Measurements from ENCODE around the gene CGB1. TPM values are rescaled to one million over a fixed set of nuclear protein-coding genes. Genes with fewer than 3 reads are reported as not detected.

Gene CGB1
- total RNA-seq, 1 experiment from 2014 or later, result not detected

GRCh38 chr19:49016067-49016839, 20.4 kb downstream of the CGB1 start:
- Histone ChIP-seq H3K9me3 (no peaks in the 10 kb centered on the region), H3K4me3 (no peak overlapping the region), H3K36me3 (peaks cover 41% of the 10 kb centered on the region), H3K27me3 (peaks cover 11% of the 10 kb centered on the region)
- DNase-seq, result no peak

GRCh38 chr19:49014870-49015255, 21.8 kb downstream of the CGB1 start:
- Histone ChIP-seq H3K36me3 (peaks cover 51% of the 10 kb centered on the region), H3K4me3 (no peak overlapping the region), H3K9me3 (no peaks in the 10 kb centered on the region), H3K27me3 (peaks cover 11% of the 10 kb centered on the region)
- no peak for DNase-seq

- Histone ChIP-seq H3K36me3 (peaks cover 56% of the 10 kb centered on the region), H3K27me3 (peaks cover 6% of the 10 kb centered on the region), H3K4me3 (no peak overlapping the region), H3K9me3 (no peaks in the 10 kb centered on the region)
- DNase-seq, result no peak
Measured at GRCh38 chr19:49014123-49014869, 22.4 kb downstream of the CGB1 start.

GRCh38 chr19:49011194-49011593, 25.5 kb downstream of the CGB1 start:
- no peak for DNase-seq
- H3K36me3 ChIP-seq, result peaks cover 80% of the 10 kb centered on the region

GRCh38 chr19:49010453-49010852, 26.2 kb downstream of the CGB1 start:
- no peaks in the 10 kb centered on the region for H3K9me3 ChIP-seq
- H3K27me3 ChIP-seq, result no peaks in the 10 kb centered on the region
- H3K4me3 ChIP-seq, result no peak overlapping the region
- H3K36me3 ChIP-seq, result peaks cover 82% of the 10 kb centered on the region
- DNase-seq, result no peak

More at GRCh38 chr19:49011194-49011593, 25.5 kb downstream of the CGB1 start:
- no peaks in the 10 kb centered on the region for H3K9me3 ChIP-seq
- H3K27me3 ChIP-seq, result no peaks in the 10 kb centered on the region
- no peak overlapping the region for H3K4me3 ChIP-seq

GRCh38 chr19:49009828-49010227, 26.9 kb downstream of the CGB1 start:
- DNase-seq, result no peak
- peaks cover 81% of the 10 kb centered on the region for H3K36me3 ChIP-seq
- no peak overlapping the region for H3K4me3 ChIP-seq
- H3K9me3 ChIP-seq, result no peaks in the 10 kb centered on the region
- no peaks in the 10 kb centered on the region for H3K27me3 ChIP-seq

- H3K4me3 ChIP-seq, result no peak overlapping the region
- DNase-seq, result no peak
- H3K27me3 ChIP-seq, result no peaks in the 10 kb centered on the region
- H3K36me3 ChIP-seq, result peaks cover 82% of the 10 kb centered on the region
- no peaks in the 10 kb centered on the region for H3K9me3 ChIP-seq
Measured at GRCh38 chr19:49006905-49007304, 29.8 kb downstream of the CGB1 start.

GRCh38 chr19:49004964-49005614, 31.6 kb downstream of the CGB1 start:
- Histone ChIP-seq H3K27me3 (no peaks in the 10 kb centered on the region), H3K36me3 (peaks cover 82% of the 10 kb centered on the region), H3K4me3 (no peak overlapping the region), H3K9me3 (no peaks in the 10 kb centered on the region)
- DNase-seq, result no peak

DNA sequence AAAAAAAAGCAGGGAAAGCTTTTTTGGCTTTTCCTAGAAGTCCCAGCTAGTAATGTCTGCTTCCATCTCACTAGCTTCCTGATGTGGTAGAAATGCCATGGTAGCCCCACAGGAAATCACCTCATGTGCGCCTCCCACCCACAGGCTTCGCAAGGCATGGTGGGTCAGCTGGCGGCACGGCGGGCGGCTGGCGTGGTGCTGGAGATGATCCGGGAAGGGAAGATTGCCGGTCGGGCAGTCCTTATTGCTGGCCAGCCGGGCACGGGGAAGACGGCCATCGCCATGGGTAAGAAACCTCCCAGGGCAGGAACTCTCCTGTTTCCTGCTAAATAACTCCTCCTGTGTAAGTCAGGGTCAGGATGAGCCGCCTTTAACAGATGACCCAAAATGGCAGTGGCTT, 32.6 kb downstream of the CGB1 start:
- Histone ChIP-seq H3K9me3 (no peaks in the 10 kb centered on the region), H3K27me3 (no peaks in the 10 kb centered on the region), H3K36me3 (peaks cover 84% of the 10 kb centered on the region), H3K4me3 (no peak overlapping the region)
- DNase-seq, result no peak

DNA sequence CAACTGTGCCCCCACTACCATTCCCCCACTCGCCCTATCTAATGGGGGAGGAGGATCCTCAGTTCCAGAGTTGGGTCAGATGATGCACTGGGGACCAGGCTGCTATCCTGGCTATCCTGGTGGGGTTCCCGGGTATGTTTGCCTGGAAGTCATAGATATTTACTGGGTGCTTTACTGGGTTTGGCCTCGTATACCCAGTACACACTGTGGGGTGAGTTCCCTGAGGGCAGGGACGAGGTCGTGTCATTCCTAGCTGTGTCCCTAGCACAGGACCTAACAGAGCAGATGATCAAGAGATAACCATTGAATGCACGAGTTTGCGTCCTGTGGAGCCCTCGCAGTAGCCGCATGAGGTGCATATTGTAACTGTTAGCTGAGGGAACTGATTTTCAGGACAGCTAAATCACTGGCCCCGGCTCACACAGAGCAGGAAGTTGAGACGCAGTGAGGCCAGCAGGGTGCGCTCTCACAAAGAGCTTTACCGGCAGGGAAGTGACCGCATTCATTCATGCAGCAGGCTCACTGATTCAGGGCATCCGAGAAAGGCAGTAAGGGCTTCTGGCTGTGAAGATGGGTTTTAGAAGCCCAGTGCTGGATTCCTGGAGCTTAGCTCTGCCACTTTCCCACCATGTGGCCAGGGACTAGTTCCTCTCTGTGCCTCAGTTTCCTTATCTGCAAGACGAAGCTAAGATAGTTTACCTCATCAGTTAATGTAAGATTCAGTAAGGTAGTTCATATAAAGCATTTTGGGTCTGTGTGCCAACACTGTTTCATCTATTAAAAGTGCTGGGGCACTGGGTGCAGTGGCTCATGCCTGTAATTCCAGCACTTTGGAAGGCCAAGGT, 37.0 kb downstream of the CGB1 start:
- no peak for DNase-seq
- Histone ChIP-seq H3K9me3 (no peaks in the 10 kb centered on the region), H3K36me3 (peaks cover 68% of the 10 kb centered on the region), H3K4me3 (no peak overlapping the region), H3K27me3 (no peaks in the 10 kb centered on the region)

GRCh38 chr19:48997972-48998371, 38.7 kb downstream of the CGB1 start:
- Histone ChIP-seq H3K9me3 (no peaks in the 10 kb centered on the region), H3K36me3 (peaks cover 53% of the 10 kb centered on the region), H3K27me3 (no peaks in the 10 kb centered on the region), H3K4me3 (no peak overlapping the region)
- DNase-seq, result peak; percentile 55

DNA sequence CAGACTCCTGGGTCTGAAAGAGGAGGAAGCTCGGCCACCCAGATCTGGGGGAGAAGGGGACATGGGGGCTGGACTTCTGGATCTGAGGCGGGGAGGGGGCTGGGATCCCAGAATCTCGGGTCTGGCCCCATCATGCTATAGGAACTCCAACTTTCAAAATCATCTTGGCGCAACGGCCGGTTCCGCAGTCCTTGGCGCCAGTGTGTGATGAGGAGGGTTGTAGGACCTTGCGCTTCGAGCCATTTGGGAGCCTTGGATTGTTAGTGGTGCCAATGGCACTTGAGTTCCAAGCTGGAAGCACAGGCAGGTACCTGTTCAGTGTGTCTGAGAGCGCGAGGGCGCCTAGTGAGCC, 42.7 kb downstream of the CGB1 start:
- Histone ChIP-seq H3K36me3 (peaks cover 43% of the 10 kb centered on the region), H3K27me3 (no peaks in the 10 kb centered on the region), H3K4me3 (peak overlapping the region; percentile 90), H3K9me3 (no peaks in the 10 kb centered on the region)
- DNase-seq, result peak; percentile 31

DNA sequence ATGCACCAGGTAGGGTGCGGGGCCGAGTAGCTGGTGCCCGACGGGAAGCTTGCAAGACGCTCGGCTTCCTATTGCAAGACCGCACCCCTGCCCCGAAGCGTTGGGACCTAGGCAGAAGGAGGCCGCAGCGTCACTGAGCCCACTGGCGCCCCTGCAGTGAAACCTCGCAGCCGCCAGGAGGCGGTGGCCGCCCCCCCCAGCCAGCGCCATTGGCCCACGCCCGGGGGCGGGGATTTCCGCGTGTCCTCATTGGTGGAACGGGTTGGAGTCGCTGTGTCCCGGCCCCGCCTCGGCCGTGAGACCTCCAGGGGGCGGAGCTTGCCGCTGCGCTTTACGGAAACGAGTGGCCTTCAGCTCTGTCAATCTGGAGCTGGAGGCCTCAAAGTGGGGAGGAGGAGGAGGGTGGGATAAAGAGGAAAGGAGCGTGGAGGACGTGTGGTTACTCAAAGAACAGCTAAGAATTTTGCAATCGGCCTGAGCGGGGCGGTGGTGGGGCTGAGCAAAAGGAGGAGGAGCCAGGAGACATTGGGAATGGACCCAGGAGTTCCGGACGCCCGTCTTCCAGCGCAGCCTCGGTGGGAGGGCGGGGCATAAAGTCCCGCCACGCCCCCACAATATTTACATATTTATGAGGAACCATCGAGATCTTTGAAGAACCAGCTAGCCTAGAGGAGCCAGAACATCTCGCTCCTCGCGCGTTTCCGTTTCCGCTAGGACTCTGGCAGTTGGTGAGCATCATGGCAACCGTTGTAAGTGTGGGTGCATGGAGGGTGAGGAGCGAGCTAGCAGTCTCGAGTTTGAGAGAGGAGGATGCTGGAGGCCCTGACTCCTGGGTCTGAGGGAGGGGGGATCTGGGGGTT, 43.3 kb downstream of the CGB1 start, which contains the start of the genes GYS1 and RUVBL2:
Gene GYS1, minus strand, starts transcription at position 135 of the 860 bp plus-strand sequence. CDS start 197 bp downstream, outside the sequence.
Gene RUVBL2, plus strand, starts transcription at position 713 of the 860 bp plus-strand sequence. Its CDS starts 25 bp downstream, at position 738.
- no peaks in the 10 kb centered on the region for H3K27me3 ChIP-seq
- peak within 1 kb of the TSS; percentile 90 for H3K4me3 ChIP-seq
- H3K9me3 ChIP-seq, result no peaks in the 10 kb centered on the region
- peak; percentile 100 for DNase-seq
- peaks cover 46% of the 10 kb centered on the region for H3K36me3 ChIP-seq

DNA sequence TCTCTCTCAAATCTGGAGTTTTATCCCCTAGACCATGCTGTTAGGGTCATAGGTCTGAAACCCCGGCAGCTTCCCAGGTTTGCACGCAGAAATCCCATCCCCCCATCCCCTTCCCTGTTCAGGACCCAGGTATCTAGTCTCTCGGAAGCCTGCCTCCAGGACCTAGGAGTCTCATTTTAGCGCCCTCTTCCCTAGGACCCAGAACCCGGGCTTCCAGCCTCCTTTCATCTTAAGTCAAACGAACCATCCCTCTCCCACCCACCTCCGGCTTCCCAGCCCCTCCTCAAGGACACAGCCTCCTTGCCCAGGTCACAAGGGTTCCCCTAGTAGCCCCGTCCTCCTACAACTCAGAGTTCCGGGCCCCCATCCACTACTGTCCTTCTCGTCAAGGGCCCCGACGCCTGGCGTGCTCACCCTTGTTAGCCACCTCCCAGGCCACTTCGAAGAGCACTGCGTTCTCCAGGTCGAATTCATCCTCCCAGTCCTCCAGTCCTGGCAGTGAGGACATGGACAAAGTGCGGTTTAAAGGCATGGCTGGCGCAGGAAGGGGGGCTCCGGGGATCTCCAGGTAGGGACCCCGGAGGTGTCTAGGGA, 44.0 kb downstream of the CGB1 start:
- Histone ChIP-seq H3K27me3 (no peaks in the 10 kb centered on the region), H3K4me3 (peak overlapping the region; percentile 90), H3K36me3 (peaks cover 45% of the 10 kb centered on the region), H3K9me3 (no peaks in the 10 kb centered on the region)
- DNase-seq, result no peak

DNA sequence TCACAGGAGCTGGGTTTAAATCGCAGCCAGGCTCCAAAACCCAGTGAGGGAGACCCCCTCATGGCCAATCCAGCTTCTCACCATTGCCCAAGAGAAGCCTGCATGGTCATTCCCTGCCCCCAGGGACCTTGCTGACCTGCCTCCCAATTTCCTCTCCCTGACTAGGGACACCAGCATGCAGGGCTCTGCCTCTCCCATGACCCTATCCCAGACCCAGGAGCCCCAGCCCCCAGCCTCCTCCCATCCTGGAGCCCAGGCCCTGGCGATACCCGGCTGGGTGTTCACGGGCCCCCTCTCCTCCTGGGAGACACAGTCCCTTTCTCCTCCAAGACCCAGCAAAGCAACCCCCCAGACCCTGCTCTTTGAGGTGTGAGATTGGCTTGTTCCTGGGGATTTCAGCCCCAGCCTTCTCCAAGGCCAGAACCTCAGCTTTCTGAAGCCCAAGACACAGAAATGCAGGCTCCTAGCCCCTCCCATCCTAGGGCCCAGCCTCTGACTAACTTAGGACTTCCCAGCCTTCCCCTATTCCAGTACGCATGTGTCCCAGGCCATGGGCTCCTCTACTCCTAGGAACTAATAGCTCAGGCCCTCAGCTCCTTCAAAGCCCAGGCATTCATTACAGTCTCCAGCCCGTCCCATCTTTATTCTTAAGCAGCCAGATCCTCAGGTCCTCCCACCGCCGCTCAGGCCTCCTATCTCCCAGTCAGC, 44.7 kb downstream of the CGB1 start:
- DNase-seq, result peak; percentile 81
- Histone ChIP-seq H3K4me3 (peak overlapping the region; percentile 90), H3K9me3 (no peaks in the 10 kb centered on the region), H3K27me3 (no peaks in the 10 kb centered on the region), H3K36me3 (peaks cover 47% of the 10 kb centered on the region)

Measured in MG63 (cell line).